ENCODE data around the gene MKNK1.

The MKNK1 gene

DNA sequence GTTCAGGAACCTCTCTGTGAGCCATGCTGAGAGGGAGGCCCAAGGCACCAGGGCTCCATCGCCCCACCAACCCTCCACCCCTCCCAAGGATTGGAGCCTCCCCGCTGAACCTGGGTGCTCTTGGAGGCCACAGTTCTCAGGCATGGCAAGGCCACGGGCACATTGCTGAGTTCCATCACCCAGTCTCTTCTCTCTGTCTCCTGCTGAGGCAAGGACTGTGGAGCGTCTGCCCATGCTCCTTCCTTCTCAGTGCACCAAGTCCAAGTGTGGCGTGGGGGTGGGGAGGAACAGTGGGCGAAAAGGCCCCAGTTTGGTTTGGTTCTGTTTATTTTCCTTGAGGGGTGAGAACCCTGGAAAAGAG lies 49.9 kb downstream of the MKNK1 start:
- no peak for TF ChIP-seq CTCF (conservative IDR thresholded peaks at IDR 0.05; ENCODE audit: low read length)
- H3K4me3 ChIP-seq (ENCODE audit: low read length): no peak overlapping the region
- no peak for DNase-seq (ENCODE audit: low read depth)

- H3K4me3 ChIP-seq (ENCODE audit: low read length): no peak overlapping the region
- no peak for TF ChIP-seq CTCF (conservative IDR thresholded peaks at IDR 0.05; ENCODE audit: low read length)
- DNase-seq (ENCODE audit: low read depth): no peak
These were observed 50.6 kb downstream of the MKNK1 start for GRCh38 chr1:46553506-46553905.

DNA sequence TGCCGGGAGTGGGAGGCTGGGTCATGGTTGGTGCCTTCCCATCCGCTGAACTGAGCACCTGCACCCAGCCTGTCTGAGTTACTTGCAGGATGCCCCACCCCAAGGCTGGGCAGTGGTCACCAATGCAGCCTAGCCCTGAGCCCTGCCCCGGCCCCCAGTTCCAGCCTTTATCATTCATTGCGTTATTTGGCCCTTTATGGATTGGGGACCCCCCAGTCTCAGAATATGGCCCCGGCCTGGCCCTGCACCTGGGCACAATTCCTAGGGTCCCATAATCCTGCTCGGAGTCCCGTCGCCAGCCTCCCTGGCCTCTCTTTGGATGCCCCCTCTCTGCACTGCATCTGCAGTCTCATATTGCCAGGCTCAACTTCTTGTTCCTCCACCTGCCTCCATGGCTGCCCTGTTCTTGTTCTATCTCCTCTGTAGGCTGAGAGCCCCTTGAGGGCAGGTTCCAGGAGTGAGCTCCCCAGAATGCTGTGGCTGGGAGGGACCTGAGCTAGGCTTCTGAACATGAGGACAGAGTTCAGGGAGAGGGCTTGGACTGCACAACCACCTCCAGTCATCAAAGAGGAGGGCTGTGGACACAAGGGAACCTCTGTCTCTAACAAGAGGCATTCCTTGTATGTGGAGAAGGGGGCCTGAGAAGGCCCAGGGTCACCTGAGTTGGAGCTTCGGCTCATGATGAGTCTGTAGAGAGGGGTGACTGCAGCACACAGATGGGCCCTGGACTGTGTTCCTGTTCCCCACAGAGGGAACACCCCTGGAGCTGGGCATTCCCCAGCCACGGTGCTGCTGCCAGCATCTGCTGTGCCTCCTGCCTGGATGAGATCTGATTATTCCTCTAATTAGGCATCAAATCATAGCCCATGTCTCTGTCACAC lies 51.5 kb downstream of the MKNK1 start:
- no peak for TF ChIP-seq CTCF (conservative IDR thresholded peaks at IDR 0.05; ENCODE audit: low read length)
- H3K4me3 ChIP-seq (ENCODE audit: low read length): no peak overlapping the region
- DNase-seq (ENCODE audit: low read depth): no peak

GRCh38 chr1:46551597-46552095 lies 52.4 kb downstream of the MKNK1 start, which contains the start of gene KNCN:
TSS of gene KNCN (minus strand) at chr1:46551647. CDS start at chr1:46551215, 432 bp downstream.
- no peak for TF ChIP-seq CTCF (conservative IDR thresholded peaks at IDR 0.05; ENCODE audit: low read length)
- no peak for DNase-seq (ENCODE audit: low read depth)
- H3K4me3 ChIP-seq (ENCODE audit: low read length): no peak within 1 kb of the TSS

- no peak for TF ChIP-seq CTCF (conservative IDR thresholded peaks at IDR 0.05; ENCODE audit: low read length)
- DNase-seq (ENCODE audit: low read depth): no peak
- no peak overlapping the region for H3K4me3 ChIP-seq (ENCODE audit: low read length)
These were observed 53.3 kb downstream of the MKNK1 start for GRCh38 chr1:46550751-46551231.

DNA sequence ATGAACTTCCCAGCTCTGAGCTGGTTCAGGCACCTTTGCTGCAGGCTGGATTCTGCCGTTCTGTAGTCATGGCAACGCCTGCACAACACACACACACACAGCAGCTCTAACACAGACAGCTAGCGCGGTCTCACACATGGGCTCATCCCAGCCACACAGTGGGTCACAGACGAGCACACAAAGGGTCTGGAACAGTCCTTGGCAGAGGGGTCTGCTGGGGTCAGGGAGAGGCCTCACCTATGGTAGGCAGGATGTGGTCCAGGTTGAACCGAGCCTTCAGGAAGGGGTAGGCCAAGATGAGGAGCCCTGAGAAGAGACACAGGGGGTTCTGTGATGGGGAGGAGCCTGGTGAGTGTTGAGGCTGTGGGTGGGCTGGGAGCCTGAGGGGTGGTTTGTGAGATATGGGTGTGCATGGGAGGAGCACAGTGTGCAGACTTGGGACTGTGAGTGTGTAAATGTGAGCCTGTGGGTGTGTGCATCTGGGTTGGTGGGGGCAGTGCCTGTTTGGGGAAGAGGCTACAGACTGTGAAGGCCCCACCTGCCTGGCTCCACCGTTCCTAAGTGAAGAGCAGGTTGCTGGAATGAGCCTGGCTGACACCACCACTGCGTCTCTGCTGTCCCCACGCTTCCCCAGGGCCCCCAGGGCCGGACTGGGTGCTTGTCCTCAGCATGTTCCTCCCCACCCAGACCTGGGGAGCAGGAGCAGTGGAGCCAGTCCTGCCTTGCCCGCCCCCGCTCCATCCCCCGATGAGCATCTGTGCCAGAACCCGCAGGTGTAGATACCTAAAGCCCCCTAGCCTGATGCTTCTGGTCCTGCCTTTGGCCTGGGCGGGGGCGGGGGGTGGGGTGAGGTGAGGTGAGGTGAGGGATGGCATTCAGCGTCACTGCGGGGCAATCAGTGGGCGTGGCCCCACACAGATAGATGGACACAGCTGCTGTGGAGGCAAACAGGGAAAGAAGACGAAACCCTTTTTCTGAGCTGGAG lies 54.1 kb downstream of the MKNK1 start:
- TF ChIP-seq CTCF (conservative IDR thresholded peaks at IDR 0.05; ENCODE audit: low read length): no peak
- no peak overlapping the region for H3K4me3 ChIP-seq (ENCODE audit: low read length)
- peak; percentile 63 for DNase-seq (ENCODE audit: low read depth)
